Panc1 (cell line): ENCODE measurements around the gene DTNB.

Experiments used
- CTCF ChIP-seq: fragments of 450-650 bp; IDR thresholded peaks from 2 replicates; pipeline ENCODE4 v1.5.1; 2017; ENCODE audit warnings: mild to moderate bottlenecking
- SIN3A ChIP-seq: IDR thresholded peaks from 2 replicates; pipeline ENCODE4 v1.6.1; 2012; ENCODE audit warnings: low read depth, mild to moderate bottlenecking, low read length, moderate library complexity, borderline replicate concordance; ENCODE audit not compliant: insufficient read depth
- TCF7L2 ChIP-seq: IDR thresholded peaks from 2 replicates; pipeline ENCODE4 v1.6.1; 2011; ENCODE audit warnings: mild to moderate bottlenecking, low read depth, low read length, inconsistent platforms
- TF ChIP-seq, protein P1 (sequence below), 2 experiments: IDR thresholded peaks; 2 replicates each; pipeline ENCODE4 v1.6.1; 2011 to 2012; ENCODE audit warnings: low read depth in 2 of 2, control low read depth in 1 of 2, low read length in 1 of 2, mild to moderate bottlenecking in 1 of 2, moderate library complexity in 1 of 2; ENCODE audit not compliant: insufficient read depth in 1 of 2

DNA sequence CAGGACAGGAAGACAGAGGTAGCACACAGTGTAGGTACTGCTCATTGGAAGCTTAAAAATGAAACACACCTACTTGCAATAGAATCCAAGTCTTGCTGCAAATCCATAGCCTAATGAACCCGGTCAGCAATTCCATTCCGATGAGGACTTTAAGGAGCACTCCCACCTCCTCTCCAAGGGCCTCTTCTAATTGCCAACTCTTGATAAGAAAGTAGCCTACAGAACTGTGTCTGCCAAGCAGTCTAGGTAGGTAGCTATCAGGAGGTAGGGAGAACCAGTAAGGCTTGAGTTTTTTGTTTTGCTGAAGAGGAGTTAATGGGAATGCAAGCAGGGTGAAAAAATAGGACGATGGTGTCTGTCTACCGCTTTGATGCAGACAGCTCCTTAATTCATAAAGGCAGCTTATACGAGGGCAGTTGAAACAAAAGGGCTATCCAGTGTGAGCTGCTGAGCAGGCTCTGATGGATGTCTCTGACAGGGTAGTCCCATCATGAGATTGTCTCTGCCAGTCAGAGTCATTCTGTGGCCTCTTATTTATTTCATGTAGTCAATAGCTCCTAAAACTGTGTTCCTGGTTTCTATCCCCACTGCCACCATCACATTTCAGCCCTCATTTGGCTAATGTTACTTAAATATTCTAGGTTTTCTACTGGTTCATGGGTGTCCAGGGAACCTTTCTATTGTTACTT, 176.0 kb downstream of the DTNB start:
- TF ChIP-seq CTCF (no peak), SIN3A (no peak), TCF7L2 (no peak)
- TF ChIP-seq, protein P1, sequence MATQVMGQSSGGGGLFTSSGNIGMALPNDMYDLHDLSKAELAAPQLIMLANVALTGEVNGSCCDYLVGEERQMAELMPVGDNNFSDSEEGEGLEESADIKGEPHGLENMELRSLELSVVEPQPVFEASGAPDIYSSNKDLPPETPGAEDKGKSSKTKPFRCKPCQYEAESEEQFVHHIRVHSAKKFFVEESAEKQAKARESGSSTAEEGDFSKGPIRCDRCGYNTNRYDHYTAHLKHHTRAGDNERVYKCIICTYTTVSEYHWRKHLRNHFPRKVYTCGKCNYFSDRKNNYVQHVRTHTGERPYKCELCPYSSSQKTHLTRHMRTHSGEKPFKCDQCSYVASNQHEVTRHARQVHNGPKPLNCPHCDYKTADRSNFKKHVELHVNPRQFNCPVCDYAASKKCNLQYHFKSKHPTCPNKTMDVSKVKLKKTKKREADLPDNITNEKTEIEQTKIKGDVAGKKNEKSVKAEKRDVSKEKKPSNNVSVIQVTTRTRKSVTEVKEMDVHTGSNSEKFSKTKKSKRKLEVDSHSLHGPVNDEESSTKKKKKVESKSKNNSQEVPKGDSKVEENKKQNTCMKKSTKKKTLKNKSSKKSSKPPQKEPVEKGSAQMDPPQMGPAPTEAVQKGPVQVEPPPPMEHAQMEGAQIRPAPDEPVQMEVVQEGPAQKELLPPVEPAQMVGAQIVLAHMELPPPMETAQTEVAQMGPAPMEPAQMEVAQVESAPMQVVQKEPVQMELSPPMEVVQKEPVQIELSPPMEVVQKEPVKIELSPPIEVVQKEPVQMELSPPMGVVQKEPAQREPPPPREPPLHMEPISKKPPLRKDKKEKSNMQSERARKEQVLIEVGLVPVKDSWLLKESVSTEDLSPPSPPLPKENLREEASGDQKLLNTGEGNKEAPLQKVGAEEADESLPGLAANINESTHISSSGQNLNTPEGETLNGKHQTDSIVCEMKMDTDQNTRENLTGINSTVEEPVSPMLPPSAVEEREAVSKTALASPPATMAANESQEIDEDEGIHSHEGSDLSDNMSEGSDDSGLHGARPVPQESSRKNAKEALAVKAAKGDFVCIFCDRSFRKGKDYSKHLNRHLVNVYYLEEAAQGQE (IDR thresholded peaks at IDR 0.05; ENCODE audit: insufficient read depth in 1 of 2, low read depth in 2 of 2, low read length in 1 of 2) = no peak
